ENCODE data around the gene CHMP4B.

- TF ChIP-seq CTCF (IDR thresholded peaks at IDR 0.05) (no peak), POLR2A (IDR thresholded peaks at IDR 0.05) (no peak)
Measured at GRCh38 chr20:33846291-33846935, 35.3 kb downstream of the CHMP4B start.
